ENCODE measurements around the gene DRD2.

- TF ChIP-seq CTCF (IDR thresholded peaks at IDR 0.05; ENCODE audit: insufficient read depth, low read length) (no peak), GABPA (IDR thresholded peaks at IDR 0.05; ENCODE audit: low read depth) (no peak), REST (IDR thresholded peaks at IDR 0.05; ENCODE audit: insufficient replicate concordance, low read depth) (no peak)
Observed at GRCh38 chr11:113375402-113375801, 99.8 kb downstream of the DRD2 start.

Data from HL-60 (cell line).